Kidney (tissue), 14 donors: Measurements from ENCODE around the gene POR. TPM values are rescaled to one million over a fixed set of nuclear protein-coding genes. Genes with fewer than 3 reads are reported as not detected.
"Not testable (repeated sequence)": the region's sequence is repeated elsewhere in the genome, so short reads cannot be mapped to it uniquely, and the experiment has no call there.

ENCODE experiments used
- DNase-seq, 5 donors: peaks; one replicate each; pipeline ENCODE4 v3.0.0-alpha.2; 2013 to 2020
- FAIRE-seq: peaks from 2 replicates; lab custom pipeline; 2012; peaks lifted over from hg19 to GRCh38; lab: Jason Lieb, UNC
- H3K27ac ChIP-seq, 2 donors: one replicate each; pipeline ENCODE4 v1.7.0; 2013; ENCODE audit warnings: low read depth in 2 of 2, low read length in 2 of 2, inconsistent platforms in 1 of 2
- H3K27me3 ChIP-seq: one replicate; pipeline ENCODE4 v1.7.1; 2013; ENCODE audit warnings: low read length, inconsistent platforms; ENCODE audit not compliant: control insufficient read depth, insufficient read depth
- H3K36me3 ChIP-seq, 3 donors: one replicate each; pipeline versions ENCODE4 v1.7.0 to v1.7.1; 2013; ENCODE audit warnings: low read length in 3 of 3, control low read depth in 1 of 3, inconsistent platforms in 1 of 3; ENCODE audit not compliant: insufficient read depth in 3 of 3, control insufficient read depth in 2 of 3
- H3K4me1 ChIP-seq, 3 donors: one replicate each; pipeline versions ENCODE4 v1.7.0 to v1.7.1; 2013; ENCODE audit warnings: low read length in 3 of 3, inconsistent platforms in 1 of 3, low read depth in 1 of 3; ENCODE audit not compliant: control insufficient read depth in 2 of 3, insufficient read depth in 2 of 3
- H3K4me3 ChIP-seq, 3 donors: one replicate each; pipeline versions ENCODE4 v1.7.0 to v1.8.1; 2013; ENCODE audit warnings: low read length in 3 of 3, control low read depth in 1 of 3, inconsistent platforms in 1 of 3
- H3K9ac ChIP-seq, 3 donors: one replicate each; pipeline versions ENCODE4 v1.7.0 to v1.7.1; 2013; ENCODE audit warnings: low read length in 3 of 3, control low read depth in 1 of 3, inconsistent platforms in 1 of 3
- H3K9me3 ChIP-seq, 3 donors: one replicate each; pipeline versions ENCODE4 v1.7.0 to v1.7.1; 2013; ENCODE audit warnings: low read length in 3 of 3, control low read depth in 1 of 3, inconsistent platforms in 1 of 3; ENCODE audit not compliant: control insufficient read depth in 2 of 3, insufficient read depth in 1 of 3
- CTCF ChIP-seq: IDR thresholded peaks from 3 replicates; pipeline ENCODE4 v1.5.1; 2012; ENCODE audit warnings: mild to moderate bottlenecking, moderate library complexity, borderline replicate concordance; ENCODE audit not compliant: insufficient read depth; ENCODE audit errors: extremely low read depth
- intact Hi-C: fragments of 100-400 bp; cut with DNase I; formaldehyde crosslinking; loops from one replicate; pipeline ENCODE4 v1.11.1; 2022
- polyA plus RNA-seq: library from polyadenylated mRNA; stranded (reverse); fragments of 350-450 nt; fragmentation: Illumina TruSeq; extraction: RNeasy Lipid Tissue Mini Kit (QIAGEN cat#74804); gene quantifications from one replicate; pipeline ENCODE4 v1.2.3, GENCODE V29; 2014; ENCODE audit warnings: low read depth, low replicate concordance; ENCODE audit not compliant: insufficient read depth
- total RNA-seq: library from RNA; stranded (reverse); fragmentation: NEBNext Ultra II Directional; extraction: Animal tissue kit (Norgen Biotek cat#: 25700); gene quantifications from one replicate; pipeline ENCODE4 v1.2.1, GENCODE V29; 2021
- donor health status: control.
- donor health status: control.
- donor health status: control.
- donor health status: control.
- donor health status: control.
- donor health status: DM: yes; HTN: yes; CAD: no.
- donor health status: Normal renal cell carcinoma (clear cell type).

Gene POR
- total and polyA plus RNA-seq, 2 donors from 2014 or later = 122 to 130 TPM

- Histone ChIP-seq H3K36me3 (peaks cover 0 to 13% (median 7%) of the 10 kb centered on the region in 3 donors), H3K9ac (no peak overlapping the region), H3K27me3 (no peaks in the 10 kb centered on the region), H3K27ac (no peak overlapping the region), H3K4me1 (no peaks in the 10 kb centered on the region), H3K4me3 (no peak overlapping the region), H3K9me3 (no peaks in the 10 kb centered on the region)
- no peak for TF ChIP-seq CTCF
- intact Hi-C loops = no loop called here
- DNase-seq = no peak
- FAIRE-seq = no peak
Observed at GRCh38 chr7:76002139-76002538, 87.2 kb downstream of the POR start.

- H3K36me3 ChIP-seq = peaks cover 0 to 13% (median 7%) of the 10 kb centered on the region in 3 donors
- H3K27me3 ChIP-seq = no peaks in the 10 kb centered on the region
- intact Hi-C loops = no loop called here
- TF ChIP-seq CTCF = no peak
- FAIRE-seq (no peak), DNase-seq (no peak)
- H3K4me3 ChIP-seq = no peak overlapping the region
- no peaks in the 10 kb centered on the region for H3K4me1 ChIP-seq
- H3K27ac ChIP-seq = no peak overlapping the region
- H3K9ac ChIP-seq = no peak overlapping the region
- H3K9me3 ChIP-seq = no peaks in the 10 kb centered on the region
Observed at GRCh38 chr7:76002822-76003221, 87.9 kb downstream of the POR start.

GRCh38 chr7:76003351-76003750 is 88.4 kb downstream of the POR start:
- H3K27me3 ChIP-seq = no peaks in the 10 kb centered on the region
- peaks cover 0 to 13% (median 7%) of the 10 kb centered on the region in 3 donors for H3K36me3 ChIP-seq
- H3K27ac ChIP-seq = no peak overlapping the region
- no peak overlapping the region for H3K9ac ChIP-seq
- TF ChIP-seq CTCF = no peak
- intact Hi-C loops = no loop called here
- FAIRE-seq (no peak), DNase-seq (peak in 1 of 5 donors; percentile 24)
- H3K4me3 ChIP-seq = no peak overlapping the region
- H3K4me1 ChIP-seq = no peaks in the 10 kb centered on the region
- no peaks in the 10 kb centered on the region for H3K9me3 ChIP-seq

GRCh38 chr7:76005004-76005403 is 90.0 kb downstream of the POR start:
- H3K4me3 ChIP-seq, H3K4me1 ChIP-seq, FAIRE-seq, H3K9me3 ChIP-seq, H3K27ac ChIP-seq, DNase-seq, H3K27me3 ChIP-seq, H3K9ac ChIP-seq, intact Hi-C loops: not testable (repeated sequence)
- peaks cover 0 to 15% (median 7%) of the 10 kb centered on the region in 3 donors for H3K36me3 ChIP-seq
